Heart right ventricle (tissue), 16 donors: ENCODE measurements around the gene PLCB4. TPM values are rescaled to one million over a fixed set of nuclear protein-coding genes. Genes with fewer than 3 reads are reported as not detected.

ENCODE experiments used
- ATAC-seq, 8 donors: fragments of 200-7000 bp; cut with Tn5 transposase; one replicate each; pipeline ENCODE4 v1.9.1; 2020; ENCODE audit warnings: mild to moderate bottlenecking in 8 of 8, moderate library complexity in 8 of 8, moderate number of reproducible peaks in 1 of 8
- DNase-seq, 2 donors: peaks; one replicate each; pipeline ENCODE4 v3.0.0-alpha.2; 2020
- H3K27ac ChIP-seq, 10 donors: fragments of 200-600 bp; sonication (generic) in 2 of 10; one replicate each; pipeline versions ENCODE4 v1.5.0 to v1.8.0; 2020 to 2022; ENCODE audit warnings: mild to moderate bottlenecking in 3 of 10
- H3K27me3 ChIP-seq, 7 donors: fragments of 200-600 bp; one replicate each; pipeline ENCODE4 v1.8.0; 2021 to 2022; ENCODE audit warnings: mild to moderate bottlenecking in 2 of 7
- H3K36me3 ChIP-seq, 9 donors: fragments of 200-600 bp; sonication (generic) in 1 of 9; one replicate each; pipeline versions ENCODE4 v1.5.0 to v1.8.0; 2020 to 2022; ENCODE audit warnings: mild to moderate bottlenecking in 2 of 9
- H3K4me1 ChIP-seq, 9 donors: fragments of 200-600 bp; sonication (generic) in 1 of 9; one replicate each; pipeline versions ENCODE4 v1.5.0 to v1.8.0; 2020 to 2022; ENCODE audit warnings: mild to moderate bottlenecking in 4 of 9
- H3K4me3 ChIP-seq, 10 donors: fragments of 200-600 bp; sonication (generic) in 2 of 10; one replicate each; pipeline versions ENCODE4 v1.5.0 to v1.8.0; 2020 to 2022; ENCODE audit warnings: mild to moderate bottlenecking in 7 of 10, moderate library complexity in 2 of 10
- H3K9me3 ChIP-seq, 11 donors: fragments of 200-600 bp in 10 of 11; sonication (generic) in 2 of 11; one replicate each; pipeline versions ENCODE4 v1.5.0 to v1.8.0; 2013 to 2022; ENCODE audit warnings: mild to moderate bottlenecking in 2 of 11, control low read depth in 1 of 11, moderate library complexity in 1 of 11
- CTCF ChIP-seq, 9 donors: fragments of 200-600 bp; sonication (generic) in 2 of 9; IDR thresholded peaks; one replicate each; pipeline versions ENCODE4 v1.5.0 to v1.8.0; 2021 to 2022; ENCODE audit warnings: antibody characterized with exemption in 9 of 9, mild to moderate bottlenecking in 5 of 9, moderate library complexity in 1 of 9
- WGBS, 2 donors: extraction: QIAGEN DNeasy Blood & Tissue Kit; methylation state at CpG; one replicate each; pipeline ENCODE4 v1.1.7; 2013; ENCODE audit warnings: inconsistent platforms in 1 of 2; 5-methylcytosine and 5-hydroxymethylcytosine counted together
- intact Hi-C, 10 donors: fragments of 100-400 bp; cut with DNase I; formaldehyde crosslinking; loops; one replicate each; pipeline versions ENCODE4 v1.11.1 to v1.14.2; 2022
- polyA plus RNA-seq, 2 donors: library from polyadenylated mRNA; stranded (reverse); fragments of 200-250 nt; gene quantifications; one replicate each; pipeline ENCODE4 v1.2.3, GENCODE V29; 2013
- total RNA-seq, 10 donors: library from RNA; stranded (reverse); fragmentation: NEBNext Ultra II Directional in 3 of 10; extraction: Animal tissue kit (Norgen Biotek cat#: 25700) in 3 of 10; gene quantifications; one replicate each; pipeline versions ENCODE4 v1.2.1 to v1.2.4, GENCODE V29; 2021 to 2023
- donor health status: Arrhythmogenic right ventricular cardiomyopathy.
- donor health status: ischemic (EF 13 %, LVEDD 7.1; RV severe dilation, severe dysfunction).
- donor health status: healthy with polysubstance abuse.
- donor health status: DM: no; HTN: yes; CAD: no.
- donor health status: DM: no; HTN: no; CAD: no.
- donor health status: ischemic (EF 25% LVEDD 6.9; RV normal size, moderate dysfunction).
- donor health status: ischemic (EF 25% LVEDD 5.7; RV mildly dilated, moderate dysfunction).
- donor health status: healthy.
- donor health status: DM: yes; HTN: yes; CAD: no.
- donor health status: Ischemic cardiomyopathy.
- donor health status: ischemic (EF 35%, LVEDD 5.7; RV mildly dilated, moderate dysfunction).
- donor health status: nonischemic (EF 11% LVEDD 7.7; RV severe dilation, severe dysfunction).
- donor health status: DM: yes; HTN: yes; CAD: no.
- donor health status: PGD.
- donor health status: ischemic (EF 29% LVEDD 5.4; RV normal size, mild dysfunction).
- donor health status: nonischemic (EF 23%, LVEDD 6.1; RV moderate dilation, normal function).

PLCB4 gene
- total and polyA plus RNA-seq, 12 donors: 3.6 to 33.3 (median 28.4) TPM

- DNase-seq: no peak
Observed at GRCh38 chr20:9243986-9244385, 175.1 kb downstream of the PLCB4 start.

GRCh38 chr20:9244811-9245210 is 175.9 kb downstream of the PLCB4 start:
- ATAC-seq: peak in 4 of 8 donors; percentile 33 to 62 (median 40)
- no peak for TF ChIP-seq CTCF (IDR thresholded peaks at IDR 0.05)
- DNase-seq: no peak

More at GRCh38 chr20:9243986-9244385, 175.1 kb downstream of the PLCB4 start:
- Histone ChIP-seq H3K4me3 (no peak overlapping the region), H3K36me3 (no peaks in the 10 kb centered on the region), H3K9me3 (no peaks in the 10 kb centered on the region), H3K4me1 (peaks cover 0 to 43% (median 12%) of the 10 kb centered on the region in 9 donors), H3K27ac (no peak overlapping the region), H3K27me3 (no peaks in the 10 kb centered on the region)
- ATAC-seq: no peak
- TF ChIP-seq CTCF (IDR thresholded peaks at IDR 0.05): no peak
- intact Hi-C loops: no loop called here
- 78 to 93% methylated on average over 1 of the region's 1 CpG for WGBS, 2 donors

GRCh38 chr20:9246731-9247130 is 177.8 kb downstream of the PLCB4 start:
- peaks cover 0 to 25% (median 4%) of the 10 kb centered on the region in 9 donors for H3K4me1 ChIP-seq
- intact Hi-C loops: no loop called here
- TF ChIP-seq CTCF (IDR thresholded peaks at IDR 0.05): no peak
- no peak overlapping the region for H3K27ac ChIP-seq
- DNase-seq (no peak), ATAC-seq (no peak)
- no peak overlapping the region for H3K4me3 ChIP-seq
- WGBS, 2 donors: 91% methylated on average over 1 of the region's 1 CpG
- H3K27me3 ChIP-seq: no peaks in the 10 kb centered on the region
- H3K9me3 ChIP-seq: no peaks in the 10 kb centered on the region
- H3K36me3 ChIP-seq: no peaks in the 10 kb centered on the region

More at GRCh38 chr20:9244811-9245210, 175.9 kb downstream of the PLCB4 start:
- H3K4me1 ChIP-seq: peaks cover 0 to 43% (median 12%) of the 10 kb centered on the region in 9 donors
- H3K9me3 ChIP-seq: no peaks in the 10 kb centered on the region
- intact Hi-C loops: no loop called here
- no peak overlapping the region for H3K4me3 ChIP-seq
- no peaks in the 10 kb centered on the region for H3K27me3 ChIP-seq
- no peaks in the 10 kb centered on the region for H3K36me3 ChIP-seq
- 87 to 93% methylated on average over 2 of the region's 2 CpGs for WGBS, 2 donors
- H3K27ac ChIP-seq: no peak overlapping the region

- ATAC-seq: no peak
- no peak overlapping the region for H3K27ac ChIP-seq
- intact Hi-C loops: no loop called here
- H3K9me3 ChIP-seq: no peaks in the 10 kb centered on the region
- TF ChIP-seq CTCF (IDR thresholded peaks at IDR 0.05): no peak
- H3K27me3 ChIP-seq: no peaks in the 10 kb centered on the region
- WGBS, 2 donors: 85 to 90% methylated on average over 1 of the region's 1 CpG
- H3K4me1 ChIP-seq: no peaks in the 10 kb centered on the region
- H3K4me3 ChIP-seq: no peak overlapping the region
- no peak for DNase-seq
- no peaks in the 10 kb centered on the region for H3K36me3 ChIP-seq
Observed at GRCh38 chr20:9250511-9250910, 181.6 kb downstream of the PLCB4 start.
